Fibroblast of the aortic adventitia (primary cell): Measurements from ENCODE around the gene MORN1. TPM values are rescaled to one million over a fixed set of nuclear protein-coding genes. Genes with fewer than 3 reads are reported as not detected.

Source experiments
- DNase-seq: peaks from one replicate; pipeline ENCODE4 v3.0.0-alpha.2; 2010; ENCODE audit warnings: low read depth
- H3K4me3 ChIP-seq: 2 replicates; pipeline ENCODE4 v1.5.1; 2011; ENCODE audit warnings: low read depth, mild to moderate bottlenecking, control low read depth, low read length, moderate library complexity
- total RNA-seq: library from RNA; depleted of rRNA; stranded (reverse); fragments of >200 nt; gene quantifications from 2 replicates; pipeline ENCODE4 v1.2.3, GENCODE V29; 2012; ENCODE audit warnings: low replicate concordance
- TF ChIP-seq, protein P1 (sequence below): IDR thresholded peaks from 2 replicates; pipeline ENCODE4 v1.5.1; 2011; ENCODE audit warnings: mild to moderate bottlenecking, low read length, control low read depth, inconsistent platforms; ENCODE audit not compliant: insufficient read depth

The MORN1 gene
- total RNA-seq, 1 donor: 11.8 TPM

DNA sequence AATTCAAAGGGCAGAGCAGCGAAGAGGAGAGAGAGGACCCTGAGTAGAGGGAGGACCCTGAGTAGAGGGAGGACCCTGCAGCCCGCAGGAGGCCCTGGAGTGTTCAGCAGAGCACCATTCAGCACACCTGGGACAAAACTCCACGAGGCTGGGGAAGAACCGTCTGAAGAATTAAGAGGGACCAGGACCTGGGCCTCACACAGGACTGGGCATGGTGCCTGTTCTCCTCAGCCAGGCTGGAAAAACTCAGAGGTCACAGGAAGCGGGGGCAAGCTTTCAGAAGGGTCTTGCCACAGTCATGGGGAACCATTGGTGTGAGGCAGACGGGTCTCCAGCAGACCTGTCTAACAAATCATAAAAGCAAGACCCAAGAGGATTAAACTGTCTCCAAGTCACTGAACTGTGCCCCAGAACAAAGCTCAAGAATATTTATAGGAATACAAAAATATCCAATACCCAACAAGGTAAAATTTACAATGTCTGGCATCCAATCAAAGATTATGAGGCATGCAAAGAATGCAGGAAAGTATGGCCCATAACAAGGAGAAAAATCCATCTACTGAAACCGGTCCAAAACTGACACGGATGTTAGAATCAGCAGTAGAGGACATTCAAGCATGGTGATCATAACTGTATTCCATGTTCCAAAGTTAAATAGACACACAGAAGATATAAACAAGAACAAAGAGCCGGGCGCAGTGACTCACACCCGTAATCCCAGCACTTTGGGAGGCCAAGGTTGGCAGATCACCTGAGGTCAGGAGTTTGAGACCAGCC, 30.6 kb downstream of the MORN1 start:
- no peak overlapping the region for H3K4me3 ChIP-seq
- DNase-seq: peak; percentile 43
- TF ChIP-seq, protein P1, sequence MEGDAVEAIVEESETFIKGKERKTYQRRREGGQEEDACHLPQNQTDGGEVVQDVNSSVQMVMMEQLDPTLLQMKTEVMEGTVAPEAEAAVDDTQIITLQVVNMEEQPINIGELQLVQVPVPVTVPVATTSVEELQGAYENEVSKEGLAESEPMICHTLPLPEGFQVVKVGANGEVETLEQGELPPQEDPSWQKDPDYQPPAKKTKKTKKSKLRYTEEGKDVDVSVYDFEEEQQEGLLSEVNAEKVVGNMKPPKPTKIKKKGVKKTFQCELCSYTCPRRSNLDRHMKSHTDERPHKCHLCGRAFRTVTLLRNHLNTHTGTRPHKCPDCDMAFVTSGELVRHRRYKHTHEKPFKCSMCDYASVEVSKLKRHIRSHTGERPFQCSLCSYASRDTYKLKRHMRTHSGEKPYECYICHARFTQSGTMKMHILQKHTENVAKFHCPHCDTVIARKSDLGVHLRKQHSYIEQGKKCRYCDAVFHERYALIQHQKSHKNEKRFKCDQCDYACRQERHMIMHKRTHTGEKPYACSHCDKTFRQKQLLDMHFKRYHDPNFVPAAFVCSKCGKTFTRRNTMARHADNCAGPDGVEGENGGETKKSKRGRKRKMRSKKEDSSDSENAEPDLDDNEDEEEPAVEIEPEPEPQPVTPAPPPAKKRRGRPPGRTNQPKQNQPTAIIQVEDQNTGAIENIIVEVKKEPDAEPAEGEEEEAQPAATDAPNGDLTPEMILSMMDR: no peak

DNA sequence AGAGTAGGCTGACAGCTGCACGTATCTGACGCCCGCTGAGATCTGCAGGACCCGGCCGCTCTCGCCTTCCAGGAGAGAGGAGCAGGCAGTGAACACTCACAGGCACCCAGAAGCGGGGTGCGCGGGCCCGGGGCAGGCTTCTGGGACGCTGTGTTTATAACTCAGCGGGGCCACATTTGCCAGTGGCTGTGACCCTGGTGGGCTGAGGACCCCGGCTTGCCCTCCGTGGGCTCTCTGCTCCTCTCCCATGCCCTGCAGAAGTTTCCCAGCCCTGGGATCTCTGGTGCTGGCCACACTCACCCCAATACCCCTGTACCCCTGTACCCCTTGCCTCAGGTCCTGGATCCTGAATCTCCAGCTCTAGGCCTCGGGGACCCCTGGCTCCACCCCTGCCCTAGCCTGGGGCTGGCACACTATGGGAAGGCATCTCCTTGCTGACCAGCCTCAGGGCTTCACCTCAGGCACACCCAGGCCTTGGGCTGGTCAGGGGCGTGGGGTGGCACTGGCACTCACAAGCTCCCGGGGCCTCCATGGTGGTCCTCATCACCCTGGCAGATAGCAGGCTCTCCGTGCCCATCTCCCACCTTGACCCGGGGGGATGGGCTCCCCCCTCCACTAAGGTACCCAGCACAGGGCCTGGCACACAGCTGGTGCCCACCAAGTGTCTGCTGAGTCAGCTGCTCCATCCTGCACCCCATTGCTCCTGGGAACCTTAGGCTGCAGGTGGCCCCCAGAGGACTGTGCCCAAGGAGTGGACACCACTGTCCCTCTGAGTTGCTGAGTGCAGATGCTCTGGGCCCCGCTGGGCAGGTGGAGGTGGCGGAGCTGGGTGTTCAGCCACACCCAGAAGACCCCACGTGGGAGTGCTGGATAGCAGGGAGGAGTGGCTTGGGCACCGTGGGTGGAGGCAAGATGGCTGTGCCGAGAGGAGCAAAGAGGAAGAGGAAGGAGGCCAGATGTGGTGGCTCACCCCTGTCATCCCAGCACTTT, 32.4 kb downstream of the MORN1 start:
- DNase-seq: no peak
- TF ChIP-seq, protein P1: no peak

DNA sequence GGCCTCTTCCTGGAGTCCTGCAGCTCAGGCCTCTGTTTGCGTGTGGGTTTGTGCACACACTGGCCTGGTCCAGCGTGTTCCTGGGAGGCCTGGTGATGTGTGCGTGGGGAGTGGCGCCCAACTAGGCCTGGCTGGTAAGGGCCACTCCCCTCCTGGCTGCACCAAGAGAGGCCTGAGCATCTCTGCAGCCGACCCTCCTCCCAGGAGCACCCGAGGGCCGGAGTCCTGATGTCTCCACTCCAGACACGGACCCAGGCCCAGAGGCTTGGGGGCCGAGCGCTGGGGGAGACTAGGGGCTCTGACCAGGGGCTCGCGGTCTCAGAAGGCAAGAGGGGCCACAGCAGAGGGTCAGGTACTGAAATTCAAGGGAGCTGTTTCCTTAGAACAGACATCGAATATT, 33.3 kb downstream of the MORN1 start:
- no peak overlapping the region for H3K4me3 ChIP-seq
- TF ChIP-seq, protein P1: no peak
- no peak for DNase-seq

More for the DNA sequence above, 32.4 kb downstream of the MORN1 start:
- no peak overlapping the region for H3K4me3 ChIP-seq

DNA sequence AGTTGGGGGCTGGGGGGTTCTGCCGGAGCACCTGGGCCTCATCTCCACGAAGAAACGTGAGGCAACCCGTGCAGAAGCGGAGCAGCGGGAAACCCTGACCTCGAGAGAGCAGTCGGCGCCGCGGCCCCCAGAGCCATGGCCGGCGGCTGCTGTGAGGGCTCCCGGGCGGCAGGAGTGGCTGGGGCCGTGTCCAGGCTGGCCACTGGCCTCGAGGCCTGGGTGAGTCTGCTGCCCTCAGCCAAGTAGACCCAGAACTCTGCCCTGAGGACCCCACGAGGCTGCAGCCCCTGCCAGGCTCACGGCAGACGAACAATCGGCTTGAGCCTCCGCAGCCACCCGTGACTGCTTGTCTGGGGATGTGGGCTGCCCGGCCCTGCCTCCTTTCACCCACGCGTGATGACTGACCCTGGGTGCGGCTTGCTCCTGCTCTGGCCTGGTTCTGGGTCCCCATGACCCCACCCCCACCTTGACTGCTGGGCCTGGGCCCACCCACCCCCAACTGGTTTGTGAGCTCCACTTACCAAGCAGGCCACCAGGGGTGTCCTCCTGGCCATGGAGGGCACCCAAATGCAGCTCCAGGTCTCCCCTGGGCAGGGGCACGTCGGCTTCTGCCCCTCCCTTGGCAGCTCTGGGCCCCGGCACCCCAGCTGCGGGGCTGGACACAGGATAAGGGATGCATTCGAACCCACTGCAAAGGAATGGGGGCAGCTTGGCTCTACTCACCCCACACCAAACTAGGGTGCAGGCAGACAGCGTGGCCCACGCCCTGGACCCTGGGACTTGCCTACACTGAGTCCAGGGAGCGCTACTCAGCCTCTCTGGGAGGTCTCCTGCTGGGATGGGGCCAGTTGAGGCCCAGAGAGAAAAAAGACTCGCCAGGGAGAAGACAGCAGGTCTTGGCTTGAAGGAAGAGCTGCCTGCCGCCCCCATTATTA, 34.2 kb downstream of the MORN1 start:
- TF ChIP-seq, protein P1: no peak
- DNase-seq: no peak
- H3K4me3 ChIP-seq: no peak overlapping the region

DNA sequence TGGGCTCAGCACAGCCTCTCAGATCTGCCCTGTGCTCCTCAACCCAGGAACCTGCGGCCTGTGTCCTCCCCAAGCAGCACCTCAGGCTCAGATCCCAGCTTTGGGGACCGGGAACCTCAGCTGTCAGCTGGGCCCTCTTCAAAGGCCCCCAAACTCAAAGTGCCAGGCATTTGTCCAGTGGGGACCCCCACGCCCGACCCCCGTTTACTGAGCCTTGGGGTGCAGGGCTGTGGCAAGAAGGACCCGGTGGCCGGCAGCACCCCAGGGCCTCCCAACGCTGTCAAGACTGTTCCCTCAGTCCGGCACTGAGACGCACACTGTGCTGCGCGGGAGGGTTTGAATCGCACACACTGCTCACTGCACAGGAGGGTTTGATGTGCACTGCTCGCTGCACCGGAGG, 35.0 kb downstream of the MORN1 start:
- TF ChIP-seq, protein P1: no peak
- no peak overlapping the region for H3K4me3 ChIP-seq
- no peak for DNase-seq
